ENCODE results near the gene MS4A12.

GRCh38 chr11:60482361-60482760 lies 10.2 kb upstream of the MS4A12 start:
- TF ChIP-seq CTCF (optimal IDR thresholded peaks at IDR 0.05 in 1 of 3, IDR thresholded peaks at IDR 0.05 in 1 of 3, conservative IDR thresholded peaks at IDR 0.05 in 1 of 3; ENCODE audit: extremely low read depth in 1 of 3, insufficient read depth in 2 of 3, low read length in 3 of 3), result no peak
- TF ChIP-seq EZH2 (IDR thresholded peaks at IDR 0.05; ENCODE audit: low read length), result no peak

Measured in keratinocyte (primary cell).